Non-pigmented ciliary epithelial cell (primary cell): ENCODE measurements around the gene CFAP119.

Experiments used
- DNase-seq: peaks from one replicate; pipeline ENCODE4 v3.0.0-alpha.2; 2010; ENCODE audit warnings: low read depth

The CFAP119 gene

DNA sequence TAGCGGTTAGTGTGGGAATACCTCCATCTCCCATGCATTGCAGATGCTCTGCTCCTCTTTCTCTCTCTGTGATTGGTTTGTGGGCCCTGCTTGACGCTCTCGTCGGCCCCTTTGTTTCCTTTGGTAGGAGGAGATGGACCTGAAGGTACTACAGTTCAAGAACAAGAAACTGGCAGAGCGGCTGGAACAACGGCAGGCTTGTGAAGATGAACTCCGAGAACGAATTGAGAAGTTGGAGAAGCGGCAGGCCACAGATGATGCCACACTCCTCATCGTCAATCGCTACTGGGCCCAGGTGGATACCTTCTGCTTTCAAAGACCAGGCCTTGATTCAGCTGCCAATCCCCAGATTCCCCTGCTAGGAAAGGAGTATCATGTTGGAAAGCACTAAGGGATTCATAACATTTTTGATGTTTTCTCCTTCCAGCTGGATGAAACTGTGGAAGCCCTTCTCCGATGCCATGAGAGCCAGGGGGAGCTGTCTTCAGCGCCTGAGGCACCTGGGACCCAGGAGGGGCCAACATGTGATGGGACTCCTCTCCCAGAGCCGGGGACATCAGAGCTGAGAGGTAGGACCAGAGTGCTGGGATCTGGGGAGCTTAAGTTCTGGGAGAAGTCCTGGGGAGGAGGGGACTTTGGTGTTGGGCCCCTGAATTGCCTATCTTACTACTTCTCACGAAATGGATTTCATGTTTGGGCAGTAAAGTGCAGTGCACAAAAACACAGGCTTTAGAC, 1.3 kb upstream of the CFAP119 start:
- no peak for DNase-seq

DNA sequence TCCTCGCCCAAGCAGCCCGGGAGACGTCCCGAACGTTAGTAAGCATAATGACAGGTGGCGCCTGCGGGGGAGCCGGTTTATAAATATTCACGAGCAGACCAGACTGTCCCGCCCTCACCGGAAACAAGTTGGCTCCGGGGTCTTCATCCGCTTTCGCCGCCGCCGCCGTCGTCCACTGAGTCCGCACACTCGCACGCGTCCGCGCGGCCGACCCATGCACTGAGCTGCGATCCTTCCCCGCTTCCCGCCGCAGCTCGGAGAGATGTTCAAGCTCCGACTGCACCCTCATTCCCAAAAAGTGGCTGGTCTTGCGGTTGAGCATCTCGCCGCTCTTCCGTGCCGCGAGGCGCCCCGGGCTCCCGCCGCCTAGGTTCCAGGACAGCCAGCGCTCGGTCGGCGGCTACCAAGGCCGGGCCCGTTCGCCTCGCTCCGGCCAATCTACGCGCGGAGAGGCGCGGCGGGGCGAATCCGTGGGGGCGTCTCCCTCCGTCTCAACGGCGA, 385 bp downstream of the CFAP119 start:
- DNase-seq: no peak

DNA sequence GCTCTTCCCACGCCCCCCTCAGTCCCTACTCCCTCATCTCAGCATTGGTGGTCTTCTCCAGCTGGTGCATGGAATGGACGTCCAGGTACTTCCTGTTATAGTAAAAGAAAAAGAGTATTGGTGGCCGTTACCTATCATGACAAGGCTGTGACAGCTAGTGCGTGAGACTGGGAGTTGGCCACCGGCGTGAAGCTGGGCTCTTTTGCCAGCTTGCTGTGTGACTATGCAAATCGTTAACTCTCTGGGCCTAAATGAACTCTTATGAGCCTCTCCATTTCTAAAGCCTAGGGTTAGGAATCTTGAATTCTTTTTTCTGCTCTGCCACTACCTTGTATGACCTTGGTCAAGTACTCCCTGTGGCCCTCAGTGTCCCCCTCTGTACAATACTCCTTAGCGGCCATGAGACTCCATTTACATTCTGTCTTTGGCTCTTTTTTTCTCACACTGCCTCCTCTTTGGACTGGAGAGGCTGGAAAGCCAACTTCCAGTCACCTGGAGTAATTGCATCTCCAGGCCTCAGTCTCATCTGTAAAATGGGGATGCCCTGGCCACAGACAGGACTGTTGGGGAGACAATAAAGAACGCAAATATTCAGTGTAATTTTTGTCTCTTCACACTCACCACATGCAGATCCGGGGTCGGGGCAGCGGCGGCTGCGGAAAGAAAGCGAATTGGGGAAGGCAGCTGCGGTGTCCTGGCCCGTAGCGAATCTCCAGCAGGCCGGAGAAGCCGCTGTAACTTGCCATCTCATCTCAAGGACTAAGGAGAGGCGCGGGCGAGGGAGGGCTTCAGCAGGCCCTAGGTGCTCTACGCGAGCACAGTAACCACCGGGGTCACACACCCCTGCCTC, 1.1 kb downstream of the CFAP119 start:
- no peak for DNase-seq

DNA sequence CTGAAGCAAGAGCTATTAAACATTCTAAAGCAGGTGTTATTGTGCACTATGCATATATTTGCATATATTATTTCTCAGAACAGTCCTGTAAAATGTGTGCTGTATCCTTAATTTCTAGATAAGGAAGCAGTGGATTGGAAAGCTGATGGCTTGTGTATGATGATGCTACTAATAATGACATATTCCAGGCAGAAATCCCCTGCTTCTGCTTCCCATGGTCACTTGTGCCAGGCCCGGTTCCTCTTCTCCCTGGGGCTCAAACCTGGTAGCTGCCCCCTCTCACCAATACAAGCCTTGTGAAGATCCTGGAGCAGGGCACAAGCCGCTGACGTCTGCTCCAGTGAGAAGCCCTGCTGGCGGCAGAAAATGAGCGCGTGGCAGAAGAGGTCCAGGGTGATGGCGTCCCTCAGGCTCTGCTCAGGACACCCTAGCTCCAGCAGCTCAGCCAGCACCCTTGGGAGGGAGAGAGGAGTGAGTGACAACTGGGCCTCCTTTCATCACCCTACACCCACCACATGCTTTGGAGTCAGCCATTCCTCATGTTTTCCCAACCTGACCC, 1.8 kb downstream of the CFAP119 start:
- no peak for DNase-seq

DNA sequence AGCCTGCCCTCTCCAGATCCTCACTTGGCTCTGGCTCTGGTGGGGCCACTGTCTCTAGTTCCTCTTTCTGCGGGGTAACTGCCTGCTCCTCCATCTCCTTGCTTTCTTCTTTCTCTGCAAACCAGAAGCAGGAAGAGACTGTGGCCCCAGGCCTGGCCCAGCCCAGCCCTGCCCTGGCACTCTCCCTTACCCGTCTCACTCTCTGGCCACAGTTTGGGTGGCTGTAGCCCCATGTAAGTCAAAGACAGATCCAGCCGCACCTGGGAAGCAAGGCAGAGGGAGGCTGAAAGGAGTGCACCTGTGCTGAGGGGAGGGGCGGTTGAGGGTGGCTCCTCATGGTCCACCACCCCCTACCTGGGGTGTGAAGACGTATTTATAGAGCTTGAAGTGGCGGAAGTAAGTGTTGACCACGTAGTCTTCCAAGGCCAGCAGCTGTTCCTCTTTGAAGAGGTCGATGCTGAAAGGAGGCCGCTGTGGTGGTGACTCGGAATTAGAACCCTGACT, 2.8 kb downstream of the CFAP119 start:
- DNase-seq: no peak

DNA sequence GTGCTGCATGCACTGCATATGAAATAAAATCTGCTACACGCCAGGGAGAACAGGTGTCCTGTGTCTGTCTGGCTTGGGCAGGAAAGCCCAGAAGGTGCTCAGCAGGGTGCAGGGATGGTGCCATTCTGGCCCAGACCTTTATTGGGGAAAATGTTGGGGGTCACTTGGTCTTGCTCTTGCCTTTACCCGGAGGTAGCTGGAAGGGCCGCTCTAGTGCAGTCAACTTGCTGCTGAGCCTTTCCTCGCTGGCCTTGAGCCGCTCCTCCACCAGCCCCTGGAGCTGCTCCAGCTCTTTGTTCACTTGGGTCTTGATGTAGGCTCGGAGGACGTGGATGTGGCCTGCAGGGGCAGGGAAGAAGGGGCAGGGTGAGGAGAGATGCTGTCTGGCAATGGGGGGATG, 4.5 kb downstream of the CFAP119 start:
- no peak for DNase-seq

DNA sequence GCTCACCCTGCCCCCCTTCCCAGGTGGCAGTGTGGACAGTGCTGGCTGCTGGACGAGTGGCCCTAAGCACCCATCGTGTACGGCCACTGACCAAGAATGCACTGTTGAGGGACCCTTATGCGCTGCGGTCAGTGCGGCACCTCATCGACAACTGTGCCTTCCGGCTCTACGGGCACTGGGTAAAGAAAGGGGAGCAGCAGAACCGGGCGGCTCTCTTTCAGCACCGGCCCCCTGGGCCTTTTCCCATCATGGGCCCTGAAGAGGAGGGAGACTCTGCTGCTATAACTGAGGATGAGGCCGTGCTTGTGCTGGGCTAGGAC, 5.1 kb downstream of the CFAP119 start:
- no peak for DNase-seq

DNA sequence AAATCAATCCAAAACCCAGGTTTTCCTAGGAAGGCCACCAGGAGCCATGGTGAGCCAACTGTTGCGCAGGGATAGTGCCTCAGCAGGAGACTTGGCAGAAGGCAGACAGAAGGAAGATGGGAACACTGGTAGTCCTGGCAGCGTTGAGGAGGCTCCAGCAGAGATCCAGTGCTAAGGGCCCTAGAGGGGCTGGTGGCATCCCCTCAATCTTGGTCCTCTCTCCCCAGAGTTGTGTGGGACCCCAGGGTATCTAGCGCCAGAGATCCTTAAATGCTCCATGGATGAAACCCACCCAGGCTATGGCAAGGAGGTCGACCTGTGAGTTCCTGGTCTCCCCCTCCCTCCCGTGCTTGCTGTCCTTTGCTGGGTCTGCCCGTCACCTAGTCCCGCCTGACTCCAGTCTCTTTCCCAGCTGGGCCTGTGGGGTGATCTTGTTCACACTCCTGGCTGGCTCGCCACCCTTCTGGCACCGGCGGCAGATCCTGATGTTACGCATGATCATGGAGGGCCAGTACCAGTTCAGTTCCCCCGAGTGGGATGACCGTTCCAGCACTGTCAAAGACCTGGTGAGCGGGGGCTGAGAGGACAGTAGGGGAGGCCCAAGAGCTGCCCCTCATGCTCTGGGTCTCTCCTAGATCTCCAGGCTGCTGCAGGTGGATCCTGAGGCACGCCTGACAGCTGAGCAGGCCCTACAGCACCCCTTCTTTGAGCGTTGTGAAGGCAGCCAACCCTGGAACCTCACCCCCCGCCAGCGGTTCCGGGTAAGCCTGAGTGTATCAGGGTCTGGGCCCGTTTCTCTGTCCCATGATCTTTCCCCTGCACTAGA, 5.7 kb downstream of the CFAP119 start:
- no peak for DNase-seq

DNA sequence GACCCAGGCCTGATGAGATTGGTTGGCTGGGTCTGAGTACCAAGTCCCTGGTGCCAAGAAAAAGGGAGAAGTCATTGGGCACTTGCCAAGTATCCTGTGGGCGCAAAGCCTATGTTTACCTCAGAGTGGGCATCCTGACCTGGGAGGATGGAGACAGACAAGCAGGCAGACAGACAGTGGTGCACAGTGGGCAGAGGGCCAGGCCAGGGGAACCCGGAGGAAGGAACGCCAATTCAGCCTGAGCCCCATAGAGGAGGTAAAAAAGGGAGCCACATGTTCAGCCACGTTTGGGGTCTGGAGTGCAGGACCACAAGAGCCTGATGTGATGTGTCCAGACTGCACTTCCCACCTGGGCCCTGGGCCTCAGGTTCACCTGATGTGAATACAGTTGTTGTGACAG, 8.3 kb downstream of the CFAP119 start:
- DNase-seq: no peak

DNA sequence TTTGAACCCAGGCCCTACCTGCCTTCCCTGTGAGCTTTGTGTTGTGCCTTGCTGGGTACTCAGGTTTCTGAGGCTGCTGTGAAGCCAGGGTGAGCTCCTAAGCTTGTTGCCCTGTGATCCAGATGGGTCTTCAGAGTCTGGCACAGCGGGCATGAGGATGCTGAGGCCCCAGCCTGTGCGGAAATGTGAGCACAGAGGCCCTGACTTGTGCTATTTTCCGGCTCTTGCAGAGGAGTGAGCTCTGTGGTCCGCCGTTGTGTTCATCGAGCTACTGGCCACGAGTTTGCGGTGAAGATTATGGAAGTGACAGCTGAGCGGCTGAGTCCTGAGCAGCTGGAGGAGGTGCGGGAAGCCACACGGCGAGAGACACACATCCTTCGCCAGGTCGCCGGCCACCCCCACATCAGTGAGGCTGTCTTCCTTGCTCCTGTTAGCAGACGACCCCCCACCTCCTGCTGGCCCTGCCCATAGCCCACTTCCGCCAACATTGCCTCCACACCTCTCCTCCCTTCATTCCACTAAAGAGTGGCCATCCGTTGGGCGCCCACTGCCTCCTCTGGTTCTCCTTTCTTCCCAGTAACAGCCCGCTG, 10.9 kb downstream of the CFAP119 start:
- no peak for DNase-seq

DNA sequence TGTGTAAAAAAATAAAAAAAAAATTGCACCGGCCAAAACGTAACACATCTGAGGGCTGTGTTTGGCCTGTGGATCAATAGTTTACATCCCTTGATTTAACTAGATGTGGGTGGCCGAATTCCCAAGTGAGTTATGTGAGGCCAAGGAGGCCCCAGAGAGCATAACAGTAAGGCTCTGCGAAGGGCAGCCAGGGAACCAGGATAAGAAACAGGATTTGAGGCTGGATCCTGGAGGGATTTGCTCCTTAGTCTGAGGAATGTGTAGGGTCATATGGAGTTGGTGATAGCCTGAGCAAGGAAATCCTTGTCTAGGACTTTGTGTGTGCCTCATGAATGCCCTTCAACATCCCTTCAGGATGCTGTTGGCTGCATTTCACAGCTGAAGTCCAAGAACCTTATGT, 11.7 kb downstream of the CFAP119 start:
- DNase-seq: no peak

DNA sequence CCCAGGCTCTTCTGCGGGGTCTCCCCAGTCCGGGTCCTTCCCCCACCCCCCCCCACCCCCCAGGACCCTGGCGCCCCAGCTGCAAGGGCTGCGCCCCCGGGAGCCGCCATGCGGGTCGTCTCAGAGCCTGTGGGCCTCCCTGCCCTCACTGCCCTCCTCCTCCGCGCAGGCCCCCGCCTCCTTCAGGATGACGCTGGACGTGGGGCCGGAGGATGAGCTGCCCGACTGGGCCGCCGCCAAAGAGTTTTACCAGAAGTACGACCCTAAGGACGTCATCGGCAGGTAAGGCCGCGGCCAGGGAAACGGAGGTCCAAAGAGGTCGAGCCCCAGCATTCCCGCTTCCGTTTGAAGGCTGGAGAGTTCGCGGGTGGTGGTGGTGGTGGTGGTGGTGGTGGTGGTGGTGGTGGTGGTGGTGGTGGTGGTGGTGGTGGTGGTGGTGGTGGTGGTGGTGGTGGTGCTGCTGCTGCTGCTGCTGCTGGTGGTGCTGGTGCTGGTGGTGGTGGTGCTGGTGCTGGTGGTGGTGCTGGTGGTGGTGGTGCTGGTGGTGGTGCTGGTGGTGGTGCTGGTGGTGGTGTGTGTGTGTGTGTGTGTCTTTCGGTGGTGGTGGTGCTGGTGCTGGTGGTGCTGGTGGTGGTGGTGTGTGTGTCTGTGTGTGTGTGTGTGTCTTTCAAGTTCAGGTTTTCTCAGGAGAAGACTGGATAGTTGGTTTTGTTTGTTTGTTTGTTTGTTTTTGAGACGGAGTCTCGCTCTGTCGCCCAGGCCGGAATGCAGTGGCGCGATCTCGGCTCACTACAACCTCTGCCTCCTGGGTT, 13.0 kb downstream of the CFAP119 start:
- DNase-seq: no peak

DNA sequence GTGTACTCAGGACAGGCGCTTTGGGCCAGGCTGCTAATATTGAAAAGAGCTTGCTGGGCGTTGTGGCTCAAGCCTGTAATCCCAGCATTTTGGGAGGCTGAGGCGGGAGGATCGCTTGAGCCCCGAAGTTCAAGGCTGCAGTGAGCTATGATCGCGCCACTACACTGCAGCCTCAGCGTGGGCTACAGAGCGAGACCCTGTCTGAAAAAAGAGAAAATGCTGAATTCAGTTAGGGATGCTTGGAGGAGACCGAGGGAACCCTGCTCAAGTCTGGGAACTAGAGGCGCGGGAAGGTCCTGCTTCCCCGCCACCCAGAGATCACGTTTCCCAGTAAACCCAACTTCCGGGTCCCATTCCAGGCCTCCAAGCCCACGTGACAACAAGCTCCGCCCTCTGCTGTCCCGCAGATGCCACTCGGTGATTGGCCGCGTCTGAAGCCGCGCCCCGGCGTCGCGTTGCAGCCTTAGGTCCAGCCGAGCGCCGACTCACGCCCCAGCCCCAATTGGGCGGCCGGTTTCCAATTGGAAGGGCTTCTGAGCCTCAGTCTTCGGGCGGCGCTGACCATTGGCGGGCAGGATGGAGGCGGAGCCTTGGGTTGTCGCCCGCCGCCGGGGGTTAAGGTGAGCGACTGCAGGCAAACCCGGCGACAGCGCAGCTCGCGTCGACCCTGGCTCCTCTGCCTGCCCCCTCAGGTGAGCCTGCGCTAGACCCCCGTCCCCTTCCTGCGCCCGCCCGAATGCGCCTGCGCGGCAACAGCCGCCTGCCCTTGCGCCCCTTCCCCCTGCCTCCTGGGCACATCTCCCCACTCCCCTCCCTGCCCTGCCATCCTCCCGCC, 13.8 kb downstream of the CFAP119 start, which contains the start of gene PHKG2:
Gene PHKG2, plus strand, starts transcription at position 627 of the 835 bp plus-strand sequence. CDS start 396 bp downstream, outside the sequence.
- peak; percentile 94 for DNase-seq

DNA sequence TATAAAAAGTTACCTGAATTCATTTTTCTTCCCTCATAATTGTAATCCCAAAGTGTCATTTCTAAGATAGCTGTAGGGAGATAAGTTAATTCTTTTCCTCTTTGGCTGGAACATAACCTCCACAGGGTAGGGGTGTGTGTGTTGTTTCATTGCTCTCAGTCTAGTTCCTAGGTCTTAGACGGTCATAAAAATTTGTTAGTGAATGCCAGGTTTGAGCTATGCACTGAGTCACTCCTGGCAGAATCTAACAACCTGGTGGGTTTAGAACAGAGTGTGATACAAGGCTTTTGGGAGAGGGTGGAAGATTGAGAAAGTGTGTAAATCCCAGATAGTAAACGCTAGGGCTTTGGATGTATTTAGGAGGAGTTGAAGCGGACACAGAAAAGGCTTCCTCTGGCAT, 14.5 kb downstream of the CFAP119 start:
- no peak for DNase-seq

DNA sequence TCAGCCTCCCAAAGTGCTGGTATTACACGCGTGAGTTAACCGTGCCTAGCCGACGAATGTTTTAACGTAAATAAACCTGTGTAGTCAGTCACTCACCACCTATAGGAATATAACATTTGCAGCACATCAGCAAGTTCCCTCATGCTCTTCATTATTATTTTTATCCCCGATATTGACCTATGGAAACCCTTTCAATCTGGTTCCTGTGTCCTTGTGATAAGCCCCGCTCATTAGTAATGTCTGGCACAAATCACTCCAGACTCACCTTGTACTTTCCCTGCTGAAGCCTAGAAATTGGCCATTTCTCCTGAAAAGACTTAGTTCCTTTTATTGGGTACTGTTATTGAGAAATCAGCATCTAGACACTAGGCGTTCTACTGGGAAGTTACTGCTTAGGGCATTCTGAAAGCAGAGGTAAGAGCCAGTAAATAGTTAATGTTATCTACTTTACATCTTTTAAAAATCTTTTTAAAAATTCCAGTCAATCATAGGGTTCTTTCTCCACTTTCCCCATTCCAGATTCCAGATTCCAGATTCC, 15.2 kb downstream of the CFAP119 start:
- no peak for DNase-seq

DNA sequence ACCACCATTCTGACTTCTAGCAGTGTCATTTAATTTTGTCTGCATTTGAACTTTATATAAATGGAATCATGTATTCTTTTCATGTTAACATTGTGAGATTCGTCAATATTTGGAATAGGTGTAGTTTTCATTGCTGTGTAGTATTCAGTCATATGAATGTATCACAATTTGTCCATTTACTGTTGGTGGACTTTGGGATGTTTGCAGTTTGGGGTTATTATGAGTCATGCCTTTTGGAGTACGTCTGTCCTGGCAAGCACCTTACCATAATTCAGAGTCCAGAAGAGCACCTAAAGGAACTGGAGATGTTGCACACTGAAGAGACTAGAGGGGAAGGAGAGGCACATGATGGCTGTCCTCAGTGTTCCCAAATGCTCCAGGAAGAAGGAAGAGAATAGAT, 16.8 kb downstream of the CFAP119 start:
- DNase-seq: no peak

DNA sequence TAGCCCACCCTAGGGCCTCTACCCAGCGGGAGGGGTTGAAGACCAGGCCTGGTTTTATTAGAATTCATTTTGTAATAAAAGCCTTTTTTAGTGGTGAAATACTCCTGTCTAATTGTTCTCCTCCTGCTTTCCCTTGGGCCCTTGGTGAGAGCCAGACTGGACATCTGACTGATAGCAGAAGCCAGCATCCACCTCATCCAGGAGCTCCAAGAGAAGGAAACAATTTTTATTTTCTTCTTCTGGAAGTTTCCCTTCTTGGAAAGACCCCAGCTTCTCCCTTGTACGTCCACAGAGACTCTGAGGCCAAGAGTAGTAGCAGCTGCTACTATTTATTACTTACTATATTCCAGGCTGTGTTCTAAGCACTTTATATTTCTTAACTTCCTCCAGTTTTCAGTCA, 17.7 kb downstream of the CFAP119 start:
- no peak for DNase-seq

DNA sequence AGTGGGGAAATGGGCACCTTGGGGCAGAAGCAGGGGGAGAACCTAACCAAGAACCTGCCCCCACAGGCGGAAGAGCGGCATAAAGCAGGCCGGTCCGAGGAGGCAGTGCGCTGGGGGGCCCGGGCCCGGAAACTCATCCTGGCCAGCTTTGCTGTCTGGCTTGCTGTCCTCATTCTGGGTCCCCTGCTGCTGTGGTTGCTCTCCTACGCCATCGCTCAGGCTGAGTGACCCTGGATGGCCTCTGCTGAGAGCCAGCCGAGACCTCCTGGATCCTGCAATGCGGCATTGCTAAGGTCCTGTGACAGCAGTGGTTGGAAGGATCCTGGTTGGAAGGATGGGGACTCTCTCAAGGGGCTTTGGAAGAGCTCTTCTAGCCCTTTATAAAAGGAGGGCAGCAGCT, 18.1 kb downstream of the CFAP119 start:
- no peak for DNase-seq

DNA sequence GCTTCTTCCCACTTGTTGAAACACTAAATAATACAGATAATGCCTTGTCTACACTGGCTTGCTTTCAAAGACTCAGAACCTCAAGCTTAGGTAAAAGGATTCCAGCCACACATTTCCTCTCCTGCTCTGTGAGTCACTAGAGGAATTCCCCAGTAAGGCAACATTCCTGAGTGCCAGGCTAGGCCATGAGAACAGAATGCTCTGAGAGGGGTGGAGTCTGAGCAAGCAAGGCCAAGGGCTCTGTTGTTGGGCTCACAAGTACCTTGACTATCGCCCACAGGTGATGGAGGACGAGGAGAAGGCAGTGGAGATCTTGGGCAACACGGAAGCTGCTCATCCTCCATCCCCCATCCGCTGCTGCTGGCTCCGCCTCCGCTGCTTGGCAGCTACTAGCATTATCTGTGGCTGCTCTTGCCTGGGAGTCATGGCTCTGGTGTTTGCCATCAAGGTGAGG, 20.4 kb downstream of the CFAP119 start:
- DNase-seq: peak; percentile 83
